HEK293T (cell line): ENCODE data around the gene ANGPT4.

Source experiments
- CTCF ChIA-PET: fragments of 350-600 bp; formaldehyde crosslinking; extraction: SDS; loops from one replicate; lab custom pipeline; 2021; ENCODE audit warnings: antibody characterized with exemption, inconsistent platforms; lab: Yijun Ruan, JAX
- POLR2A ChIA-PET: fragments of 350-600 bp; formaldehyde crosslinking; extraction: SDS; loops from one replicate; lab custom pipeline; 2020; ENCODE audit warnings: antibody characterized with exemption, inconsistent platforms; lab: Yijun Ruan, JAX
- DNase-seq: peaks from one replicate; pipeline ENCODE4 v3.0.0; 2012; ENCODE audit warnings: mixed read lengths; ENCODE audit errors: extremely low spot score
- ARNT ChIP-seq: fragments of 450-650 bp; IDR thresholded peaks from 2 replicates; pipeline ENCODE4 v1.6.1; 2017; ENCODE audit warnings: mild to moderate bottlenecking
- BHLHE40 ChIP-seq: fragments of 450-650 bp; IDR thresholded peaks from 2 replicates; pipeline ENCODE4 v1.6.1; 2016; ENCODE audit warnings: mild to moderate bottlenecking, moderate library complexity, borderline replicate concordance
- CTBP1 ChIP-seq: fragments of 450-650 bp; IDR thresholded peaks from 2 replicates; pipeline ENCODE4 v1.6.1; 2016; ENCODE audit warnings: borderline replicate concordance
- ELF4 ChIP-seq: fragments of 450-650 bp; IDR thresholded peaks from 2 replicates; pipeline ENCODE4 v1.6.1; 2017; ENCODE audit warnings: antibody characterized with exemption
- FOXA1 ChIP-seq: fragments of 450-650 bp; IDR thresholded peaks from 2 replicates; pipeline ENCODE4 v1.6.1; 2016; ENCODE audit warnings: mild to moderate bottlenecking
- FOXK2 ChIP-seq: fragments of 450-650 bp; IDR thresholded peaks from 2 replicates; pipeline ENCODE4 v1.6.1; 2016; ENCODE audit warnings: mild to moderate bottlenecking
- FOXM1 ChIP-seq: fragments of 450-650 bp; IDR thresholded peaks from 2 replicates; pipeline ENCODE4 v1.6.1; 2017; ENCODE audit warnings: mild to moderate bottlenecking, borderline replicate concordance
- HDGF ChIP-seq: fragments of 450-650 bp; IDR thresholded peaks from 2 replicates; pipeline ENCODE4 v1.6.1; 2017; ENCODE audit warnings: antibody characterized with exemption, borderline replicate concordance
- L3MBTL2 ChIP-seq: fragments of 450-650 bp; conservative IDR thresholded peaks from 2 replicates; pipeline ENCODE4 v1.6.1; 2016; ENCODE audit warnings: mild to moderate bottlenecking
- LEF1 ChIP-seq: fragments of 450-650 bp; IDR thresholded peaks from 2 replicates; pipeline ENCODE4 v1.6.1; 2017; ENCODE audit warnings: mild to moderate bottlenecking, borderline replicate concordance
- NFRKB ChIP-seq: fragments of 450-650 bp; IDR thresholded peaks from 2 replicates; pipeline ENCODE4 v1.6.1; 2016; ENCODE audit warnings: mild to moderate bottlenecking, moderate library complexity
- SP1 ChIP-seq: fragments of 450-650 bp; IDR thresholded peaks from 2 replicates; pipeline ENCODE4 v1.6.1; 2017
- SUZ12 ChIP-seq: fragments of 450-650 bp; IDR thresholded peaks from 2 replicates; pipeline ENCODE4 v1.6.1; 2016; ENCODE audit warnings: mild to moderate bottlenecking
- TARDBP ChIP-seq: fragments of 450-650 bp; IDR thresholded peaks from 2 replicates; pipeline ENCODE4 v1.6.1; 2016
- ZNF384 ChIP-seq: fragments of 450-650 bp; IDR thresholded peaks from 2 replicates; pipeline ENCODE4 v1.6.1; 2016
- TF ChIP-seq, protein P1 (sequence below): fragments of 450-650 bp; IDR thresholded peaks from 2 replicates; pipeline ENCODE4 v1.6.1; 2016

ANGPT4 gene

DNA sequence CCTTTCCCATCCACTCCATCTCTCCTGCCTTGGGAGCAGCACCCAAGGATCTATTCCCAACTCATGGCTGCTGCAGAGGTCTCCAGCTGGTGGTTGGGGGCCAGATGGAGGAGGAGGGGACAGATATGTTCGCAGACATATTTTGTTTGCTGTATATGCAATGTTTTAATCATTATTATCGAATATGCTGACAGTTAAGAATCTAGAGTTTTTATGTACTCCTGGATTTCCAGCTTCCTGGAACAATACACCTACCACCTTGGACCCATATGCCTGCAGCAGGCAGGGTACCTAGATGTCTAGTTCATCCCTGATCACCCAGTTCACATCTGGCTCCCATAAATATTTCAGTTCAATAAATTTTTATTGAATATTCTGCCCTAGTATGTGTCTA is 73.6 kb downstream of the ANGPT4 start:
- TF ChIP-seq FOXK2 = no peak
- TF ChIP-seq, protein P1, sequence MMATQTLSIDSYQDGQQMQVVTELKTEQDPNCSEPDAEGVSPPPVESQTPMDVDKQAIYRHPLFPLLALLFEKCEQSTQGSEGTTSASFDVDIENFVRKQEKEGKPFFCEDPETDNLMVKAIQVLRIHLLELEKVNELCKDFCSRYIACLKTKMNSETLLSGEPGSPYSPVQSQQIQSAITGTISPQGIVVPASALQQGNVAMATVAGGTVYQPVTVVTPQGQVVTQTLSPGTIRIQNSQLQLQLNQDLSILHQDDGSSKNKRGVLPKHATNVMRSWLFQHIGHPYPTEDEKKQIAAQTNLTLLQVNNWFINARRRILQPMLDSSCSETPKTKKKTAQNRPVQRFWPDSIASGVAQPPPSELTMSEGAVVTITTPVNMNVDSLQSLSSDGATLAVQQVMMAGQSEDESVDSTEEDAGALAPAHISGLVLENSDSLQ = no peak
- DNase-seq = no peak
- ChIA-PET CTCF (no interaction called here), POLR2A (no interaction called here)

DNA sequence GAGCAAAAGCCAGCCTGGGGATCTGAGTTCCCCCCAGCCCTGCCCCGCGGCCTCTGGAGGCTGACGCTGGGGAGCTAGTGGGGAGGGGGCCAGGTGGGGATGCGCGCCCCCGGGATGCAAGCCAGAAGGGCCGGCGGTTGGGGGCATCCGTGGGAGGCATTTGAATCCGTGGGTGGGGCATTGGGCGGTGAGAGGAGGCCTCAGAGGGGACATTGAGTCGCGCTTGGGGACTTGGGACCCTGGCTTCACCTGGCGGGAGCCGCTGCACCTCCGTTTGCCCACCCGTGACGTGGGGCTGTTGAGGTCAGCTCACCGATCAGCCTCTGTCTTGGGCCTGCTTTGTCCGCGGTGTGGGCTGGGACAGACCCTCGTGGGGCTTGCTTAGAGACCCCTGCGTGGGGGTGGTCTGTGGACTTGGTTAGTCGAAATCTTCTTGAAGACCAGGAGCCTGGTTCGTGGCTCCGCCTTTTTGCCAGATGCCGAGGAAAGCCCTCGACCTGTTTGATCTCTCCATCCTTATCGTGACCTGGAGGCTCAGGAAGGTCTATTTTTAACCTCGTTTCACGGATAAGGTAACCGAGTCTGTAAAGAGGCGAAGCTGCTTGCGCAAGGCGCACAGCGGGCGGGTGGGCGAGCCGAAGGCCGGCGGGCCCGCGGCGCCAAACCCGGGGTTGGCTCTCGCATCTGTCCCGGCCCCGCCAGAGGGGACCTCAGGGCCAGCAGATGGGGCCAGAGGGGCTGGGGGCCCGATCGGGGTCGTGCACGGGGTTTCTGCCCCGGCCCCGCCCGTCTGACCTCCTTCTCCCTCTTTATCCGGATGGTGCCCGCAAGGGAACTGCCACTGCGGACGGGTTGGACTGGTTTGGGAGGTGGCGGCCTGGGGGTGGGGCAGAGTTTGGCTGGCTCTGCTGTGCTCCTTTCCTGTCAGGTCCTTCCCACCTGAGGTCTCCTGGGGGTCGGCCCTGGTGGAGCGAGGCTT is 74.3 kb downstream of the ANGPT4 start:
- CTCF ChIA-PET = no interaction called here
- no peak for DNase-seq

DNA sequence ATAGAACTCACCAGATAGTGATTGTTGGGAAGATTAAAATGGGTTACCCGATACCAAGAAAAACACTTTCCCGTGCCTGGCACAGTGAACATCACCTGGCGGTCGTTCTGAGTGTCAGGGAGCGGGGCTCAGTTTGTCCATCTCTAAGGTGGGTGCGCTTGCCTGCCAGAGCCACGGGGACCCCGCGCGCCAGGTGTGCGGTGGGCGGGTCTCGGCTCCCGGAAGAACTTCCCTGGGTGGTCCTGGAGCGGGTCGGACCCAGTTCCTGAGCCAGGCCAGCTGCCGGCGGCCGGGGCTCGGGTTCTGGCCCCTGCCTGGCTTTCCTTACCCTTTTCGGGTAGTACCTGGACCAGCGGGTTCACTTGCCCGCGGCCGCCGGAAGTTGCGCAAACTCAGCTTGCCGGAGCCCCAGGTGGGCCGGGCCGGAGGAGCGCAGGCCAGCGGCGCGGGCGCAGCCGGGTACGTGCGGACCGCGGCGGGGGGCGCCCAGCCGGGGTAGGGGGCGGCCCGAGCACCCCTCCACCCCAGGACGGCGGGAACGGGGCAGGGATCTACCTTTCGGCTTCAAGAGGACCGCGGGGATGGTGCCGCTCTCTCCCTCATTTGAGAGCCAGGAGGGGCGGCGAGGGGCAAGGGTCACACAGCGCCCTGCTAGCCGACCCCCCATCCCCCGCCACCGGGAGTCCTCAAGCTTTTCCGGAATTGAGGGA is 75.1 kb downstream of the ANGPT4 start:
- ChIA-PET POLR2A (no interaction called here), CTCF (interaction anchor here (0.6 kb wide), 1 partner anchor 116 kb away, joined by 3 read pairs; no protein-coding TSS in a partner anchor)
- DNase-seq = no peak
- no peak for TF ChIP-seq ARNT
- TF ChIP-seq FOXM1 = no peak
- no peak for TF ChIP-seq SP1
- TF ChIP-seq ELF4 = no peak
- no peak for TF ChIP-seq CTBP1
- no peak for TF ChIP-seq NFRKB
- no peak for TF ChIP-seq BHLHE40
- TF ChIP-seq, protein P1 = no peak
- no peak for TF ChIP-seq LEF1
- no peak for TF ChIP-seq TARDBP
- TF ChIP-seq L3MBTL2 = no peak
- TF ChIP-seq SUZ12 = no peak
- no peak for TF ChIP-seq HDGF
- no peak for TF ChIP-seq FOXK2
- TF ChIP-seq ZNF384 = no peak
- TF ChIP-seq FOXA1 = no peak

More for the DNA sequence above, 74.3 kb downstream of the ANGPT4 start:
- TF ChIP-seq LEF1 (no peak), L3MBTL2 (no peak), FOXK2 (no peak), NFRKB (no peak), FOXM1 (no peak)
- POLR2A ChIA-PET = no interaction called here

DNA sequence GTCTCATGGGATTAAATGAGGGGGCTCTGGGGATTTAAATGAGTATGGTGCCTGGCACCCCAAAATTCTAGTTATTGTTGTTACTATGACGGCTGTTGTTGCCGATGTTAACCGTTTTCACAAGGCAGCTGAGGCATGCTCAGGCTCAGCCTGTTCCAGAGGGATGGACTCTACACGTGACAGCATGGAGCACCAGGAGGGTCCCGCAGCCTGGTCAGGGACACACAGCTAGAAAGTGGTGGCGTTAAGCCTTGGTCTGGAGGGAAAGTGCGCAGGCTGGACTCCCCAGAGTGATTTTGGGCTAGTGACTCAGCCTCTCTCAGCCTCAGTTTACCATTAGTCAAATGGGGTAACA is 75.7 kb downstream of the ANGPT4 start:
- TF ChIP-seq FOXM1 (no peak), BHLHE40 (no peak), FOXK2 (no peak), LEF1 (no peak), HDGF (no peak), FOXA1 (no peak), SP1 (no peak), ZNF384 (no peak), SUZ12 (no peak)
- ChIA-PET CTCF (interaction anchor here (0.6 kb wide), 2 partner anchors 117 to 1848 kb away, joined by 3 read pairs; no protein-coding TSS in a partner anchor), POLR2A (no interaction called here)
- DNase-seq = no peak

DNA sequence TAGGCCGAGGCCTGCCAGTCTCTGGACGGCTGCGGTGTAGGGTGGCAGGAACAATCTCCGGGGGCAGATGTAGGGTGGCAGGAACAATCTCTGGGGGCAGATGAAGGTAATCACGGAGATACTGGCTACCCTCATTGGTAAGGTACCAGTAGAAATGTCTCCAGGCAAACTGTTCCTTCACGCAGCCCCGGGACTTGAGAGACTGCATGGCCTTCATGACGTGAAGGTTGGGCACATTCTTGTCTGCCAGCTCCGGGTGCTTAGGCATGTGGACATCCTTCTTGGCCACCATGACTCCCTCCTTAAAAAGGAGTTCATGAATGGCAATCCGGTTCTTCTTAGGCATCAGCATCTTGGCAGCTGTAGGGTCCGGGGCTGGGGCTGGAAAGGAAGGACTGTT is 76.5 kb downstream of the ANGPT4 start:
- no peak for TF ChIP-seq FOXK2
- no peak for TF ChIP-seq FOXM1
- no peak for TF ChIP-seq ELF4
- TF ChIP-seq SP1 = no peak
- TF ChIP-seq HDGF = no peak
- TF ChIP-seq L3MBTL2 = no peak
- CTCF ChIA-PET = interaction anchor here (0.6 kb wide), 1 partner anchor 1849 kb away, joined by 3 read pairs; no protein-coding TSS in a partner anchor
- POLR2A ChIA-PET = no interaction called here
- DNase-seq = no peak

DNA sequence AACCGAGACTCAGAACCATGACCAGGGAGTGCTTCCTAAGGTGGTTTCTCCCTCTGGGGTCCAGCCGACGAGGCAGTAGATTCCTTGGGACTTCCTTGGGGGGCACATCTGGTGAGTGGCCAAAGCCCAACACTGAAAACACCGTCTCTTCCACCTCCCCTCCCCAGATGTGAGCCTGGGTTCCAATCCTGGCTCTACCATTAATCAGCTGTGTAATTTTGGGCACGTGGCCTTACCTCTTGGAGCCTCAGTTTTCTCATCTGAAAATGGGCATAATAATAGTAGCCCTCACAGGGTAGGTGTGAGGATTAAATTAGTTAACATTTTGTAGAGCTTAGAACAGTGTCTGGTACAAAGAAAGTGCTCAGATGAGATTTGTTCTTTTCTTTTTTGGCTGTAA is 77.1 kb downstream of the ANGPT4 start:
- CTCF ChIA-PET = no interaction called here
- DNase-seq = no peak
- POLR2A ChIA-PET = no interaction called here
- TF ChIP-seq, protein P1 = no peak
- TF ChIP-seq FOXA1 = no peak

DNA sequence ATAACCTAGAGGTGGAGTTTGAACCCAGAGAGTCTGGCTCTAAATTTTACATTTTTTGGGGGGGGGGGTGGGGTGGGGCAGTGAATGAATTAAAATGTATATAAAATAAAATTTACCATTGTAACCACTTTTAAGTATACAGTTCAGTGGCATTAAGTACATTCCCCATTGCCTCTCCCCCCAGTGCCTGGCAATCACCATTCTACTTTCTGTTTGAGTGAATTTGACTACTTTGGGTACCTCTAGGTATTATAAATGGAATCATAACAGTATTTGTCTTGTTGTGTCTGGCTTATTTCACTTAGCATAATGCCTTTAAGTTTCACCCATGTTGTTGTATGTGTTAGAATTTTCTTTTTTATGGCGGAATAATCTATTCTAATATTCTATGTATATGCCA is 79.9 kb downstream of the ANGPT4 start:
- POLR2A ChIA-PET = no interaction called here
- no peak for TF ChIP-seq ZNF384
- TF ChIP-seq L3MBTL2 = no peak
- no peak for TF ChIP-seq LEF1
- TF ChIP-seq FOXA1 = no peak
- TF ChIP-seq HDGF = no peak
- TF ChIP-seq FOXK2 = no peak
- CTCF ChIA-PET = no interaction called here
- no peak for DNase-seq
